CD14-positive monocyte (primary cell): ENCODE data around the gene TMEM151A. TPM values are rescaled to one million over a fixed set of nuclear protein-coding genes. Genes with fewer than 3 reads are reported as not detected.
A peak's percentile ranks its signal among the peaks of the same experiment; 100 is the strongest.

Experiments used
- DNase-seq, 3 donors: peaks; one replicate each; pipeline ENCODE4 v3.0.0-alpha.2; 2011 to 2022
- H2AFZ ChIP-seq: 2 replicates; pipeline ENCODE4 v1.6.0; 2012; ENCODE audit warnings: mild to moderate bottlenecking, low read depth, low read length, inconsistent platforms; ENCODE audit not compliant: insufficient read depth, poor library complexity, severe bottlenecking
- H3K27ac ChIP-seq, 2 donors: 1 replicate in 1 of 2; 2 replicates in 1 of 2; pipeline ENCODE4 v1.5.1; 2012 to 2013; ENCODE audit warnings: low read length in 2 of 2, control low read depth in 1 of 2, inconsistent platforms in 1 of 2, low read depth in 1 of 2, mild to moderate bottlenecking in 1 of 2
- H3K27me3 ChIP-seq, 2 donors: one replicate each; pipeline versions ENCODE4 v1.6.0 to v1.6.1; 2011 to 2013; ENCODE audit warnings: low read length in 2 of 2; ENCODE audit not compliant: control insufficient read depth in 2 of 2, insufficient read depth in 2 of 2
- H3K36me3 ChIP-seq, 2 donors: replicated peaks in 1 of 2; 1 replicate in 1 of 2; 2 replicates in 1 of 2; pipeline versions ENCODE4 v1.5.1 to v1.6.1; 2012 to 2013; ENCODE audit warnings: low read length in 2 of 2, control low read depth in 1 of 2, inconsistent platforms in 1 of 2, mild to moderate bottlenecking in 1 of 2; ENCODE audit not compliant: insufficient read depth in 2 of 2, control insufficient read depth in 1 of 2
- H3K4me1 ChIP-seq, 2 donors: 1 replicate in 1 of 2; 2 replicates in 1 of 2; pipeline versions ENCODE4 v1.5.1 to v1.6.1; 2012 to 2013; ENCODE audit warnings: low read length in 2 of 2, control low read depth in 1 of 2, inconsistent platforms in 1 of 2, mild to moderate bottlenecking in 1 of 2, moderate library complexity in 1 of 2; ENCODE audit not compliant: insufficient read depth in 2 of 2, control insufficient read depth in 1 of 2
- H3K4me2 ChIP-seq: replicated peaks from 2 replicates; pipeline ENCODE3; 2012; ENCODE audit warnings: low read length, moderate library complexity, mild to moderate bottlenecking; ENCODE audit not compliant: poor library complexity, severe bottlenecking; ENCODE audit errors: extremely low read depth
- H3K4me3 ChIP-seq, 3 experiments: fragments of 200-600 bp in 1 of 3; sonication (generic) in 1 of 3; replicated peaks in 1 of 3; 1 replicate in 2 of 3; 2 replicates in 1 of 3; pipeline ENCODE4 v1.5.1; 2011 to 2013; ENCODE audit warnings: low read length in 3 of 3, mild to moderate bottlenecking in 3 of 3, control low read depth in 2 of 3, low read depth in 2 of 3, inconsistent platforms in 1 of 3, moderate library complexity in 1 of 3
- H3K79me2 ChIP-seq: 2 replicates; pipeline ENCODE4 v1.6.0; 2012; ENCODE audit warnings: mild to moderate bottlenecking, control low read depth, inconsistent platforms, low read length, moderate library complexity; ENCODE audit not compliant: insufficient read depth
- H3K9ac ChIP-seq: 2 replicates; pipeline ENCODE4 v1.6.0; 2017; ENCODE audit warnings: low read length, mild to moderate bottlenecking; ENCODE audit not compliant: insufficient read depth, poor library complexity, severe bottlenecking
- H3K9me3 ChIP-seq, 2 donors: replicated peaks in 1 of 2; 1 replicate in 1 of 2; 2 replicates in 1 of 2; pipeline versions ENCODE4 v1.5.1 to v1.6.1; 2012 to 2013; ENCODE audit warnings: low read length in 2 of 2, control low read depth in 1 of 2; ENCODE audit not compliant: control insufficient read depth in 1 of 2, insufficient read depth in 1 of 2
- H4K20me1 ChIP-seq: 2 replicates; pipeline ENCODE4 v1.6.0; 2012; ENCODE audit warnings: mild to moderate bottlenecking, low read length, control low read depth, moderate library complexity; ENCODE audit not compliant: insufficient read depth
- H3K27ac Mint-ChIP-seq, 7 donors: one replicate each; pipeline ENCODE4 v1.8.0; 2020; ENCODE audit warnings: mild to moderate bottlenecking in 7 of 7, mixed read lengths in 7 of 7, moderate library complexity in 6 of 7, inconsistent platforms in 2 of 7
- H3K27me3 Mint-ChIP-seq, 3 donors: one replicate each; pipeline ENCODE4 v1.8.0; 2021 to 2022; ENCODE audit warnings: low read depth in 3 of 3, mild to moderate bottlenecking in 3 of 3, mixed read lengths in 3 of 3, moderate library complexity in 3 of 3, inconsistent platforms in 1 of 3
- H3K36me3 Mint-ChIP-seq, 2 donors: one replicate each; pipeline ENCODE4 v1.8.0; 2020; ENCODE audit warnings: mixed read lengths in 2 of 2, inconsistent platforms in 1 of 2, mild to moderate bottlenecking in 1 of 2
- H3K4me1 Mint-ChIP-seq: one replicate; pipeline ENCODE4 v1.8.0; 2020; ENCODE audit warnings: mild to moderate bottlenecking, mixed read lengths
- H3K4me3 Mint-ChIP-seq, 2 donors: one replicate each; pipeline ENCODE4 v1.8.0; 2020; ENCODE audit warnings: mild to moderate bottlenecking in 2 of 2, mixed read lengths in 2 of 2, moderate library complexity in 1 of 2
- H3K9me3 Mint-ChIP-seq, 7 donors: one replicate each; pipeline ENCODE4 v1.8.0; 2020 to 2022; ENCODE audit warnings: mixed read lengths in 7 of 7, mild to moderate bottlenecking in 6 of 7, moderate library complexity in 6 of 7, inconsistent platforms in 2 of 7
- WGBS: methylation state at CpG from one replicate; pipeline ENCODE4 v1.1.5; 2013; ENCODE audit warnings: missing lambda C conversion rate; ENCODE audit not compliant: insufficient coverage; 5-methylcytosine and 5-hydroxymethylcytosine counted together
- intact Hi-C, 2 donors: fragments of 100-400 bp; cut with micrococcal nuclease; formaldehyde crosslinking; loops; one replicate each; pipeline versions ENCODE4 v1.15.0 to v1.15.1; 2023
- polyA plus RNA-seq, 3 donors: library from polyadenylated mRNA; depleted of rRNA in 1 of 3; unstranded in 2 of 3; stranded (reverse) in 1 of 3; fragments of 300-500 nt in 2 of 3; fragments of >200 nt in 1 of 3; fragmentation: Illumina TruSeq in 2 of 3; gene quantifications; 1 replicate in 2 of 3; 2 replicates in 1 of 3; pipeline ENCODE4 v1.2.3, GENCODE V29; 2012 to 2021
- TF ChIP-seq, protein P1 (sequence below): fragments of 200-600 bp; IDR thresholded peaks from one replicate; pipeline ENCODE4 v1.8.0; 2022; ENCODE audit warnings: antibody characterized with exemption, mild to moderate bottlenecking

Gene TMEM151A
- polyA plus RNA-seq, 3 donors, result not detected

DNA sequence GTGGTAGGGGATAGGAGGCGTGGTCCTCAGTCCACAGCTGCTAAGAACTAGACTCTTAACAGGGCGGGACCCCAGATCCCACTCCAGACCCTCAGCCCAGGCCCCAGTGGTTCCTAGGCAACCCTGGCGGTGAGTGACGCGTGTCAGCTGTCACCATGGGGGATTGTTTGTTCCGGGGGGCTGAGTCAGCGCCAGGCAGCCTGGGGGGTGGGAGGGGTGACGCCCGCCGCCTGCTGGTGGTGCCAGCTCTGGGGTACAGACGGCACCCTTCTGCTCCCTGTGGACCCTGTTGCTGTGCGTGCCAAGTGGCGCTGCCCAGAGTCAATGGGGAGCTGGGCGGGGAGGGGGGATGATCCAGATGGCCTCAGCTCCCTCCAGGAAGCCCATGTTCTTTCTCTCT lies 11.3 kb upstream of the TMEM151A start:
- Mint-ChIP-seq H3K4me3 (no peak overlapping the region), H3K27me3 (peaks cover 24 to 35% (median 35%) of the 10 kb centered on the region in 3 donors), H3K9me3 (peaks cover 0 to 7% (median 2%) of the 10 kb centered on the region in 7 donors), H3K27ac (no peak overlapping the region), H3K4me1 (peaks cover 23% of the 10 kb centered on the region), H3K36me3 (peaks cover 28 to 32% of the 10 kb centered on the region in 2 donors)
- intact Hi-C loops, result no loop called here
- H3K27ac ChIP-seq, result no peak overlapping the region
- 93% methylated on average over 9 of the region's 14 CpGs for WGBS
- H4K20me1 ChIP-seq, result peaks cover 56% of the 10 kb centered on the region
- peaks cover 3 to 23% of the 10 kb centered on the region in 2 donors for H3K27me3 ChIP-seq
- H3K4me3 ChIP-seq, result no peak overlapping the region
- no peak overlapping the region for H3K4me2 ChIP-seq
- TF ChIP-seq, protein P1, sequence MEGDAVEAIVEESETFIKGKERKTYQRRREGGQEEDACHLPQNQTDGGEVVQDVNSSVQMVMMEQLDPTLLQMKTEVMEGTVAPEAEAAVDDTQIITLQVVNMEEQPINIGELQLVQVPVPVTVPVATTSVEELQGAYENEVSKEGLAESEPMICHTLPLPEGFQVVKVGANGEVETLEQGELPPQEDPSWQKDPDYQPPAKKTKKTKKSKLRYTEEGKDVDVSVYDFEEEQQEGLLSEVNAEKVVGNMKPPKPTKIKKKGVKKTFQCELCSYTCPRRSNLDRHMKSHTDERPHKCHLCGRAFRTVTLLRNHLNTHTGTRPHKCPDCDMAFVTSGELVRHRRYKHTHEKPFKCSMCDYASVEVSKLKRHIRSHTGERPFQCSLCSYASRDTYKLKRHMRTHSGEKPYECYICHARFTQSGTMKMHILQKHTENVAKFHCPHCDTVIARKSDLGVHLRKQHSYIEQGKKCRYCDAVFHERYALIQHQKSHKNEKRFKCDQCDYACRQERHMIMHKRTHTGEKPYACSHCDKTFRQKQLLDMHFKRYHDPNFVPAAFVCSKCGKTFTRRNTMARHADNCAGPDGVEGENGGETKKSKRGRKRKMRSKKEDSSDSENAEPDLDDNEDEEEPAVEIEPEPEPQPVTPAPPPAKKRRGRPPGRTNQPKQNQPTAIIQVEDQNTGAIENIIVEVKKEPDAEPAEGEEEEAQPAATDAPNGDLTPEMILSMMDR, result no peak
- no peak overlapping the region for H2AFZ ChIP-seq
- H3K79me2 ChIP-seq, result no peaks in the 10 kb centered on the region
- no peak overlapping the region for H3K9ac ChIP-seq
- DNase-seq, result no peak
- peaks cover 8 to 23% of the 10 kb centered on the region in 2 donors for H3K4me1 ChIP-seq
- H3K36me3 ChIP-seq, result peaks cover 14 to 25% of the 10 kb centered on the region in 2 donors
- no peaks in the 10 kb centered on the region for H3K9me3 ChIP-seq

DNA sequence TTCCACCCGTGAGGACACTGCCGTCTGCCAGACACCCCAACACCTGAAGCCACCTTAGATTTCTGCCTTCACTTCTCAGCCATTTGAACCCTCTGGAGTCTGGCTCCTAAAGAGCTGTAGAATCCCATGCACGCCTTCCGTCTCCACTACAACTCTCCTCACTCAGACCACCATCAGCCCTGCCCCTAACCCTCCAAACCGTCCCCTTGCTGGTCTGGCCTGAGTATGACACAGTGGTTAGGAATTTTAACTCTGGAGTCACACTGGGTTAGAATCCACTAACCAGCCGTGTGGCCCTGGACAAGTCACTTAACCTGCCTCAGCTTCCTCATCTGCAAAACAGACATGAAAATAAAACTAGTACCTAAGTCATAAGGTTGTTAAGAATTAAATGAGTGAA lies 10.7 kb upstream of the TMEM151A start:
- Histone ChIP-seq H2AFZ (no peak overlapping the region), H3K9me3 (no peaks in the 10 kb centered on the region), H3K9ac (no peak overlapping the region), H3K4me3 (no peak overlapping the region), H3K4me2 (no peak overlapping the region), H4K20me1 (peaks cover 55% of the 10 kb centered on the region), H3K36me3 (peaks cover 8 to 20% of the 10 kb centered on the region in 2 donors), H3K27ac (no peak overlapping the region), H3K79me2 (no peaks in the 10 kb centered on the region), H3K4me1 (peaks cover 8 to 23% of the 10 kb centered on the region in 2 donors), H3K27me3 (peaks cover 3 to 23% of the 10 kb centered on the region in 2 donors)
- peaks cover 23% of the 10 kb centered on the region for H3K4me1 Mint-ChIP-seq
- intact Hi-C loops, result no loop called here
- no peak for DNase-seq
- TF ChIP-seq, protein P1, result no peak
- H3K9me3 Mint-ChIP-seq, result peaks cover 0 to 7% (median 2%) of the 10 kb centered on the region in 7 donors
- H3K4me3 Mint-ChIP-seq, result no peak overlapping the region
- peaks cover 23 to 28% of the 10 kb centered on the region in 2 donors for H3K36me3 Mint-ChIP-seq
- 96% methylated on average over 2 of the region's 6 CpGs for WGBS
- H3K27me3 Mint-ChIP-seq, result peaks cover 23 to 35% (median 35%) of the 10 kb centered on the region in 3 donors
- H3K27ac Mint-ChIP-seq, result peak overlapping the region in 4 of 7 donors; percentile 16 to 72 (median 30)
